Activated CD4-positive, CD25-positive, alpha-beta regulatory T cell (primary cell): ENCODE data around the gene SIX2.

ENCODE experiments used
- DNase-seq, 4 experiments: peaks; one replicate each; lab custom pipeline; 2025; lab: John Stamatoyannopoulos, UW

The SIX2 gene

DNA sequence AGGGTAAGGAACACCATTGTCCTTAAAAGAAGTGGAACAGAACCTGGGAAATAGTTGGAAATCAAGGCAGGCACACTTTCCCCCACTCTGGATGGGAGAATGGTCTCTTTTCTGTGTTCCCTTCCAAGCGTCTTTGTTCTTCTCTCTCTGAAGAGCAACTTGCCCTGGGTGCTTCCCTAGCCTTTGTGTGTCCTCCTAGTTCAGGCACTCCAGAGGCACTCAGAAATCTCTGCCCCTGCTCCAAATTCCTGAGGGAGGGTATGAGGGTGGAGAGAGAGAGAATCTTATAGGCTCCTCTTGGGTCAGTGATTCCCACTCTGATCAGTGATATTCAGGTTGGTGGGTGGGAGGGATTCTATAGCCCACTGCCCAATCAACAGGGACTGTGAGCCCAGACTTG lies 8.8 kb upstream of the SIX2 start:
- no peak for DNase-seq

DNA sequence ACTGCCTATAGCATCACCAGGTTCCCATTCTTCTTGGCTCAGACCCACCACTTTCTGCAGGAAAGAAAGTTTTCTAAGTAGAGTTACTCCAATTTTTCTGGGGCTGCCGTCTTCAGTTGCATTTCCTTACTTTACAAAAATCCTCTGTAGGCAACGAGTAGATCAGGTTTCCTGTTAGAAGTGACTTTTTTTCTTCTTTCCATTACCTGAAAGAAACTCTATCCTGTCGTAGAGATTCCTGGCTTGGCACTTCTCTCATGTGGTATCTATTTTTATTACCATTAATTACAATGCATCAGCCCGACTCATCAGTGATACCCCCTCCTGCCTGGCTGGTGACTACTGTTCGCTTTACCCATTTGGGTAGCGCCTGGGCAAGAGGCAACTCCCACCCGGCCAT lies 5.6 kb upstream of the SIX2 start:
- no peak for DNase-seq

DNA sequence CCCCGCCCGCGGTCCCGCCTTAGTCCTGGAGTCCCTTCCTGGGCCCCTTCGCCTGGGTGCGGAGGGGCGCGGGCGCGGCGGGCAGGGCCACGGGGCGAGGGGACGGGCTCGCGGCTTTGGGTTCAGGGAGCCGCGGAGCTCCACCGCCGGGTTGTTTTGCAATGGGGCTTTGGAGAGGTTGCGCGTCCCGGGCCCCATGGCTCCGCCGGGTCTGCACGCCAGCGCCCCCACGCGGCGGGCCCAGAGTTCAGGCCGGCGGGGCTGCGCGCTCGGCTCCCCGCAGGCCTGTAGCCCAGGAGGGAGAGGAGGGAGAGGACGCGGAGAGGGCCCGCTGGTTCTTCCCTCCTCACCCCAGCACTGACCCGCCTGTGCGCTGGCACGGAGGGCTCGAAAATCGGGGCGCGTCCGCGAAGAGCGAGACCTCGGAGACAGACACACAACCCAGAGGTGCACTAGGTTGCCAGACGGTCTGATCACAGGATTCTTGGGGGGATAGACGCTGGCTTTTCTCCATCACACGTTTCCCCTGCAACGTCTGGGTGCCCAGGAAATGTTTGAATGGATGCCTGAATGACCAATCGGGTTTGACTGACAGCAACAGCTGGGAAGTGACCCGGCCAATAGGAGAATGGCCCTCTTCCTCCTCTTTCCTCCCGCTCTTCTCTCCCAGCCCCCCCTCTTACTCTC lies 4.9 kb upstream of the SIX2 start:
- DNase-seq = no peak

DNA sequence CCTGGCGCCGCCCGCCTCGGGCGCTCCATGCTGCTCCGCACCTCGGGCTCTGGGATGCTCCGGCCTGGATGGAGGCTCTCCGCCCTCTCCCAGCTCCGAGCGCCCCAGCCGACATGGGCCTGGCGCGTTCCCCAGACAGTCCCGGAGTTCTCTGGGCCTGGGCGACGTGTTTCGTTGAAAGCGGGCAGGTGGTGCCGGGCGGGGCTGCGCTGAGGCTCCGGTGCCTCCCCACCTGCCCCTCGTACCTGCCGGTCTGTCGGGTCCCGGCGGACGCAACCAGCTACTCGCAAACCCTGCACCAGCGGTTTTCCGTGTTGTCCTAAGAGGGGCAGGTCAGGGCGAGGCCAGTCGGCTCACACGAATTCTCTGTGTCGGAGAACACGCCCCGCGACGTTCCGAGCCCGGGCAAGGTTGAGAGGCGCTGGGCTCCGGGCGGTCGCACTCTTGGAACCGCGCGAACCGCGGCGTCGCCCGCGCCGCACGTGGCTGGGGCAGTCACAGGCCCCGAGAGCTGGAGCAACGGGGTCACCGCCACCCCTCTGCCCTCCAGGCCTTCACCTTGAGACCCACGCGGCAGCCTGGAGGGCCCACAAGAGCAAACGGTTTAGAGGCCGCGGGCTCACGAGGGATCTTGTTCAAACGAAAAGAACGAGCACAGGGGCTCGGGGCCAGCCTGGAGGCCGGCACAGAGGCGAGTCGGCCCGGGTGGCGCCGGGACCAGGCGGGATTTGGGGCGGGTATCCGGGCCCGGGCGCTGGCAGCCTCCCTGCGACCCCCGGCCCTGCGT lies 4.2 kb upstream of the SIX2 start:
- DNase-seq = no peak

DNA sequence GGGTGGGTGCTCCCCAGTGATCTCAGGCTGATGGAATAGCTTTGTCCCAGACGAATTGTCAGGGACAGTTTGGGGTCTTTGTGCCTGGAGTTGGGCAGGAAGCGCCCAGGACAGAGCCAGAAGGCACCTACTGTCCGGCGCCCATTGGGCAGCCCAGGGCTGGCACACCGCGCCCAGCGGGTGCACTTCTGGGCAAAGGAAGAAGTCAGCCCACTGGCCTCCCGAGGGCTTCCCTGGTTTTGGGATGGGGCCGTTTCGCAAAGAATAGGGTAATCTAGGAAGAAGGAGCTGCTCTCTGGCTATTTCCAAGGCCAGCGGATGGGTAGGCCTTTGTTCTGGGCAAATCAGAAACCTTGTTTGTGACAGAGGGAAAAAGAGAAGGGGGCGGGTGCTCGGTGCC lies 3.5 kb upstream of the SIX2 start:
- DNase-seq = no peak

DNA sequence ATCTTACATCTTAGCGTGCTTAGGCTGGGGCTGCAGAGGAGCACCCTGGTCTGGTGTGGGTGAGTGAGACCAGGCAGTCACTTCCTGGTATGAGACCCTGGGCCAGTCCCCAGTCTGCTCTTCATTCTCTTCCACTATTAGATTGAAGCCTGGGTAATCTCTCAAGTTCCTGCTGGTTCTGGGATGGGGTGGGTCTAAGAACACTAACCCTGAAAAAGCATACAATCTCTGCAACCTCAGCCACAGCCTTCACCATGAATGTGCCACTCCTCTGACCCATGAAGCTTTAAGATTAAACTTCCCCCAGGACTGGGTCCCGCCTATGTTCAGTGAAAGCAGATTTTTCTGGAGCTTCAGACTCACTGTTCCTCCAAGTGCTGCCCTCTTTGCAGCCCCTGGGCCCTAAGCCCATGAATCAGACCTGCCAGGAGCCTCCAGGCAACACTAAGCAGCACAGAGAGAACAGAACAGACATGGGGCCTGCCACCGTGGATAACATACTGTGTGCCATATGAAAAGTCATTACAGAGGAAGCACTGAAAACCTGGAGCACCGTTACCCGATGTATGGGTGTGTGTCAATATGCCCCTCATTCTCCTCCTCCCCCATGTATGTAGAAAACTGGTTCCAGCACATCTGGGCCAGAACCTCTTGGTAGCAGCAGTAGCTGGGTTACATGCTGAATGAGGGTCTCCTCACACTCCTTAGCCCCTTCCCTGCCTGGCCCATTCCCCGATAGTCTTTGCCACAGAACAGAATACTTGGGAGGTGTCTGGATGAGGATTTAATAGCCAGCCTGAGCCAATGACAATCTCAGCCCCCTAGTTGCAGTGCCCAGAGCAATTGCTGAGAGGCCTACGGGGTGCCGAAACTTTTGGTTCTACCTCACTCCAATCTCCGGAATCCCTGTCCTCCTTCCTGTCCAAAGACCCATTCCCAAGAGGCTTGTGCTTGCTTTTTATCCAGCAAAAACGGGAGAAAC lies 2.7 kb upstream of the SIX2 start:
- no peak for DNase-seq

DNA sequence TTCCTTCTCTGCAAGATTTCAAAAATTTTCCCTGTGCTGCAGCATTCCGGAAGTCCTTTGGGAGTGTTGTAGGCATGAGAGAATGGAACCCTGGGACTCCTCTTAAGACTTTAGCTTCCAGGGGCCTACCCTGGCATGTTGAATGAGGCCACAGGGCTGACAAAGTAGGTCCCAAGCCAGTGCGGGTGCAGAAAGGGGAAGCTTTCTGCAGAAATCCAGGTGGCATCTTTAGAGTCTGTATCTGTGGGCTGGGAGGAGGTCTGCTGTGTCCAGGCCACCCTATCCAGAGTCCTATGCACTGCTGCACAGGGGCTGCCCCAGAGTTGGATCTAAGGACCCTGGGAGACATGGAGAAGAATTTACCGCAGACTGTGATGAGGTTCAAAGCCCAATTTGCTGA lies 1.9 kb upstream of the SIX2 start:
- DNase-seq = no peak

DNA sequence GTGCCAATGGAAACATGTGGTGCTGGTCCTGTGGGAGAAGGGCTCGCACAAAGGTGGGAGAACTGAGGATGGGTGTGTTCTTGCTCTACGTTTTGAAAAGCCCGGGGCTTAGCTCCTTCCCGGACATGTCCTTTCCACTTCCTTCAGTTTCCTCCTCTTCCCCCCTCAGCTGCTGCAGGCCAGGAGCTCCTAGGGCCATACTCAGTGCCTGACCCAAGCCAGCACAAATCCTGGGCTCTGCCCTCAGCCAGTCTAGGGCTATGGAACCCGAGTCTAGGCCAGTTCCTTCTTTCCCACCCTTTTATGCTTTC lies 1.4 kb upstream of the SIX2 start:
- DNase-seq = no peak

DNA sequence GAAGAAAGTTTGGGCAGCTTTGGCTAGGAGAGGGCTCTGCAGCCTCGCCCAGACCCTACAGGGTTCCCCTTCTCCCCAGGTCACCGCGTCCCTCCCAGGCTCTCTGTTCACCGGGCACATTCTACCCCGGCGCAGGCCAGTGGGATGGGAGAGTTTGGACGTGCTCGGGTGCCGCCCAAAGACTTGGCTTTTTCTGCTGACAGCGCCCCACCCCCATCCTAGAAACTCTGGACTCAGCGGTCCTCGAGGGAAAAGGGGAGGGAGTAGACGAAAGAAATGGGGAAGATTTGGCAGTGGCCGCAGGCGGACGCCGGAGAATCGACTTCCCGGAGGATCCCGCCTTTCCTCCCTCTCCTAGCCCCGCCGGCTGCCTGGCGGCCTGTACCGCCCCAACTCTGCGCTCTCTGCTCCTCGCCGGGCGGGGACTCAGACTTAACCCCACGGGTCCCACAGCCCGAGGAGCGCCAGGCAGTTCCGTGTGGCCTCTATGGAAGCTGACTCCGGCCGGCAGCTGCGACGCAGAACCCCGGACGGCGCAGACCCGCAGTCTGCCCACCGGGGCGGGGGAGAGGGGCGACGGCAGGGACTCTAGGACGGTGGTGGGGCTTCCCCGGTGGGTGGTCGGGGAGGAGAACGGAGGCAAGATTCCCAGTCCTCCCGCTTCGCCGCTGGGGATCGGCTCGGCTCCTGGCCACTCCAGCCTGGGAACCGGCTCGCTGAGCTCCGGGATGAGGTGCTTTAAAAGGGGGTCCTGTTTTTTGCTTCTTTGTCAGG lies 863 bp upstream of the SIX2 start:
- no peak for DNase-seq

DNA sequence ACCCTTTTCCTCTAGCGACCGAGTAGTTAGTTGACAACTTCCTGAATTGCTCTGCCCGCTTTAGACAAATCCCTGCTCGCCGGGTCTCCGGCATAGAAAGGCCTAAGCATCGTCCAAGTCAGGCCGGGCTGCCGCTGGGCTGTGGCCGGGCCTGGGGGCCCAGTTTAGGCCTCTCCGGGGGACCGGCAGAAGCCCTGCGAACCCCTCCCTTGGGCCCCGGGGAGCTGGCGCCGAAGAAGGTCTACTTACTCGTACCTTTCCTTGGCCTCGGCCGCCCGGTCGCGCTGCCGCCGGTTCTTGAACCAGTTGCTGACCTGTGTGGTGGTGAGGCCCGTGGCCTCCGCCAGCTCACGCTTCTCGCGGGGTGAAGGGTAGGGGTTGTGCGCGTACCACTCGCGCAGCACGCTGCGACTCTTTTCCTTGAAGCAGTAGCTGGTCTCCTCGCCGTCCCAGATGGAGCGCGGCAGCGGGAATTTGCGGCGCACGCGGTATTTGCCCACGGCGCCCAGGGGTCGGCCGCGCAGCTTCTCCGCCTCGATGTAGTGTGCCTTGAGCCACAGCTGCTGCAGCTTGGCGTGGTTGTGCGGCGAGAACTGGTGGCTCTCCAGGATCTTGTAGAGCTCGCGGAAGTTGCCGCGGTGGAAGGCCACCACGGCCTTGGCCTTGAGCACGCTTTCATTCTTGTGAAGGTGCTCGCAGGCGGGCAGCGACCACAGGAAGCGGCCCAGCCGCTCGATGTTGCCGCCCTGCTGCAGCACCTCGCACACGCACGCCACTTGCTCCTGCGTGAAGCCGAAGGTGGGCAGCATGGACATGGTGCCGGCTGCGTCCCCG lies 739 bp downstream of the SIX2 start:
- no peak for DNase-seq

DNA sequence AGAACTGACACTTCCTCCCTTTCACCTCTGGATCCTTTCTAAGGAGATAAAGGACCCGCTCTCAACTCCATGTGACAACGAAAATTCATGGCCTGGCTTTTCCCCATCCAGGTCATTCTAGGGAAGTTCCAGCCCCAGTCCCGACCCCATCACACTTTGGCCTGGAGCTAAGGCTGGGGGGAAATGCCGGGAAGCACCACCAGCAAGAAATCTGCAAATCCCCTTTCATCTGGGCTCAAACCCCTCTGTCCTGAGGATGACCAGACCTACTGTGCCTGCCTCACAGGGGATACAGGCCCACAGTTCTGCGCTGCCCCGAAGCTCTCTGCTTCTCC lies 1.3 kb downstream of the SIX2 start:
- DNase-seq = no peak

DNA sequence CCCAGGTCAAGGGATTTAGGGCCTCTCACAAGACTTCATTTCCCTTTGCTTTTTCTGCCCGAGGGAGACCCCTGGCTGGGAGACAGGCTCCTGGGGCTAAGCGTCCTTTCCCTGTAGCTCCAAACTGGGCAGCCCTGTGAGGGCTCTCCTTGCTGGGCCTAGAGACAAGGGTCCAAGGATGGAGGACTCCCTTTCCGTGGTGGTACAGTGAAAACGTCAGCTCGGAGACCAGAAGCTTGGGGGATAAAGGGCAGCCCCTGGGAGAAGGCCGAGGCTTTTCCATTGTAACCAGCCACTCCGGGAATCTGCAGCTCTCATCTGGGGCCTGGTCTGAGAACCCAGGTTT lies 2.3 kb downstream of the SIX2 start:
- DNase-seq = no peak

DNA sequence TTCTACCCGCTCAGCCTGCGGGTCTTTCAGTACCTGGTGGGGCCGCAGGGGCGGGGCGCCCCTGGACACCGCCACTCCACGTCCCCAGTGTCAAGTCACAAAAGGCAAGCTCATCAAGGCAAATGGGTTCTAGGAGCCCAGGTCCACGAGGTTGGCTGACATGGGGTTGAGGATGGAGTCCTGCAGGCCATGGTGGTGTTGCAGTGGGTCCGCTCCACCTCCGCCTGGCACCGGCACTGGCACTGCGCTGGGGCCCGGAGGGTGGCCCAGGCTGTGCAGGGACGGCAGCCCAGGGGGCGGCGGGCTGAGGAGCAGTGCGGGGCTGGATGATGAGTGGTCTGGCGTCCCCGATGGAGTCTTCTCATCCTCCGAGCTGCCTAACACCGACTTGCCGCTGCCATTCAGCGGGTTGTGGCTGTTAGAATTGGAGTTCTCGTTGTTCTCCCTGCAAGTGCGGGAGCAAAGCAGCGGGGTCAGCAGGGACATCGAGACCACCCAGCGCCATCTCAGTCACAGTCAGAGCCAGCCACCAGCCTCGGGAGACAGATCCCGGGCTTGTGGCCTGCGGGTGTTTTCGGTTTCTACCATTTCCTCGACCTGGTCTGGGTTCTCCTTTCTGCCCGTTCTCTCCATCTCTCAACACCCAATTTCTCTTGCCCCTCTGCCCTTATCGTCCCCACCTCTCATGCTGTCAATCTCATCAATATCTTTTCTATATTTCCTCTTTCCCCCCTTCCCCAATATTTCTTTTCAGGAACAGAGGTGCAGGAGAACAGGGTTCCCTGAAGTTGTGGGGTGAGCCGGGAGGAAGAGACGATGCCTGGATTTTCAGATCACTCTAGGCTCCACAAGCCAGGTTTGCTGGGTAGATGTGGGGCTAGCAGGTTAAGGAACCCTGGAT lies 3.0 kb downstream of the SIX2 start:
- DNase-seq = no peak

DNA sequence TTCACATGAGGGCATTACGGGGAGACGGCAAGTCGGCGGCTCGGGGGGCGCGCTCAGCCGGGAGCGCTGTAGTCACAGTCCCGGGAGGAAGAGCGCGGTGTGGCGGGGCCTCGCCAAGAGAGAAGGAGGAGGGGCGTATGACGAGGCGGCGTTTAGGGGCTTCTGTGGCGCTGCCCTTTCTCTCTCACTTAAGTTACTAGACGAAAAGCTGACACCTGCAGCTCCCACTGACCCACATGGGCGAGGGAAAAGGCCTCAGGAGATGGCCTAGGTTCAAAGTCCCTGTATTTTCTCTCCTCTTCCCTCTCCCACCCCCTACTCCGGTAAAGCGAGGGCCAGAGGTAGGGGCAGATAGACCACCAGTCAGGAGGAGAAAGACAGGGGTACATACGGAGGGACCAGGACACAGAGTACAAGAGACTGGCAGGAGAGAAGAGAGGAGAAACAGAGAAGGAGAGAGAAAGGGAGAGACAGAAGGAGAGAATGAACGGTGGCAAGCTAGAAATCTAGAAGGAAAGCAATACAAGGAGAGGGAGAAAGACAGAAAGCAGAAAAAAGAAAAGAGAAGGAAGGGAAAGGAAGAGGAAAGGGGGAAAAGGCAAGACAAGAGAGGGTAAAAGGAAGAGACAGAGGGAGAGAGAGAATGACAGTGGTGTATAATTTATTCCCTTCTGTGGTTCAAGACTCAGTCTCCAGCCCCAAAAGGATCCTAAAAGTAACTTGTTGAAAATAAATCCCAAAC lies 3.8 kb downstream of the SIX2 start:
- no peak for DNase-seq

DNA sequence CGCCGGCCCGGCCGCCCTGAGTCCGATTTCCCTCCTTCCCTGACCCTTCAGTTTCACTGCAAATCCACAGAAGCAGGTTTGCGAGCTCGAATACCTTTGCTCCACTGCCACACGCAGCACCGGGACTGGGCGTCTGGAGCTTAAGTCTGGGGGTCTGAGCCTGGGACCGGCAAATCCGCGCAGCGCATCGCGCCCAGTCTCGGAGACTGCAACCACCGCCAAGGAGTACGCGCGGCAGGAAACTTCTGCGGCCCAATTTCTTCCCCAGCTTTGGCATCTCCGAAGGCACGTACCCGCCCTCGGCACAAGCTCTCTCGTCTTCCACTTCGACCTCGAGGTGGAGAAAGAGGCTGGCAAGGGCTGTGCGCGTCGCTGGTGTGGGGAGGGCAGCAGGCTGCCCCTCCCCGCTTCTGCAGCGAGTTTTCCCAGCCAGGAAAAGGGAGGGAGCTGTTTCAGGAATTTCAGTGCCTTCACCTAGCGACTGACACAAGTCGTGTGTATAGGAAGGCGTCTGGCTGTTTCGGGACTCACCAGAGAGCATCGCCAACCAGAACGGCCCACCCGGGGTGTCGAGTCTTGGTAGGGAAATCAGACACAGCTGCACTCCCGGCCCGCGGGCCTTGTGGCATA lies 4.6 kb downstream of the SIX2 start:
- DNase-seq = no peak

DNA sequence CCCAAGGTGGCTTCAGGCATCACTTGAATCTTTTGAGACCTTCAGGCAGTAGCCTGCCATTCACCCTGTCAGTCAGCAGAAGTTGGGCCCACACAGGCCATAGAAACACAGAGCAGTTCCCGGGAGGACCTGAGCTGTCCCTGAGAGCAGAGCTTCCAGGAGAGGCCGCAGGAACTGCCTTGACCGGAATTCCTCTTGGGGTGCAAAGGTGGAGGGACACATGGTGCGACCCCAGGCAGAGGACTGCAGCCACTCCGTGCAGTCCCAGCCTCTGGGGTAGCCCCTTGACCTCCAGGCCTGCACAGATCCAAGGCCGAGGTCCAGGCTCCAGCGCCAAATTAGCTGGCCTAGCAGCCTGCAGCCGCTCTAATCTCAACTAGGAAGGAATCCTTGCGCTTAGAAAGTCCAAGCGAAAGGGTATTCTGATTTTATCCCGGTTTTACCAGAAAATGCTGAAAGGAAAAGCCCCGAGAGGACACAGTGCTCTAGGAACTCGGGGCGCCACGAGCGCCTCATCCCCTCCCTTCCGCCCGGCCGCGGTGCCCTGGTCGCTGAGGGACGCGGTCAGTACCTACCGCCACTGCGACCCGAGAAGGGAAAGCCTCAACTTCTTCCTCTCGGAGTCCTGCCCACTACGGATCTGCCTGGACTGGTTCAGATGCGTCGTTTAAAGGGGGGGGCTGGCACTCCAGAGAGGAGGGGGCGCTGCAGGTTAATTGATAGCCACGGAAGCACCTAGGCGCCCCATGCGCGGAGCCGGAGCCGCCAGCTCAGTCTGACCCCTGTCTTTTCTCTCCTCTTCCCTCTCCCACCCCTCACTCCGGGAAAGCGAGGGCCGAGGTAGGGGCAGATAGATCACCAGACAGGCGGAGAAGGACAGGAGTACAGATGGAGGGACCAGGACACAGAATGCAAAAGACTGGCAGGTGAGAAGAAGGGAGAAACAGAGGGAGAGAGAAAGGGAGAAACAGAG lies 5.4 kb downstream of the SIX2 start:
- no peak for DNase-seq

DNA sequence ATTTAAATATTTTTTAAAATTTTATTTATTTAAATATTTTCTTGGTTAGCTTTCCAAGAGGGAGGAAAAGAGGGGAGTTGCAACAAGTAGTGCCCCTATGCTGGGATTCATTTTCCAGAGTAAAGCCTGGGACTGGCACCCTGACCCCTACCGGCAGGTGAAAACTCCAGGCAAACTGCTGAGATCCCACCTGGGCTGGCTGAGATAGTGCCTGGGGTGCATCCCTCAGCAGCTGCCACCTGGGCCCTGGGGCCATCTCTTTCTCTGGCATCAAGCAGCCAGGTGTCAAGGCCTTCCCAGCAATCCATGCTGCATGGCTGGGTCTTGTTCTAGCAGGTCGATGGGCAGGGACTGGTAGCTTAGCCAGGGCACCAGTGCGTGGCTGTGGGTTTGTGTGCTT lies 6.6 kb downstream of the SIX2 start:
- DNase-seq = no peak

DNA sequence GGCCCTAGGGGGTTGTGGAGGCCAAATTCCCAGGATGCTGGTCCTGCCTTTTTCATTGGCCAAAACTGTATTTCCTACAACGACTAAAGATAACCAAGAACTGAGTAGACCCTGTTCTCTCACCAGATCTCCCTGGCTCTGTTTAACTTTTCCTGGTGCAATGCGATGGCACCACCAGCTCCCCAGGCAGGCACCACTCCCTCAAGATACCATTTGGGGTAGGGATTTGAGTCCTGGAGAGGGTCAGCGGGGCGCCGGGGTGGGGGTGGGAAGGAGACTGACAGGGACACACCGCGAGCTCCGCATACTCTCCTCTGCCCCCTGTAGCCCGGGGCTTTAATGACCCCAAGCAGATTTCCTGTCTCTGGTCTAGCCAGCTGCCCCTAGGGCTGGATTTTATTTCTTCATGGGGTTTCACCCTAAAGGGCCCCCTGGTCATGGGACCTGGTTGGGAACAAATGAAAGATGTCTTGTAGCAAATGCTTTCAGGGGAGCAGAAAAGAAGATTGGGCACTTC lies 7.3 kb downstream of the SIX2 start:
- no peak for DNase-seq
